Measurements from ENCODE around the gene MAN1C1.

DNA sequence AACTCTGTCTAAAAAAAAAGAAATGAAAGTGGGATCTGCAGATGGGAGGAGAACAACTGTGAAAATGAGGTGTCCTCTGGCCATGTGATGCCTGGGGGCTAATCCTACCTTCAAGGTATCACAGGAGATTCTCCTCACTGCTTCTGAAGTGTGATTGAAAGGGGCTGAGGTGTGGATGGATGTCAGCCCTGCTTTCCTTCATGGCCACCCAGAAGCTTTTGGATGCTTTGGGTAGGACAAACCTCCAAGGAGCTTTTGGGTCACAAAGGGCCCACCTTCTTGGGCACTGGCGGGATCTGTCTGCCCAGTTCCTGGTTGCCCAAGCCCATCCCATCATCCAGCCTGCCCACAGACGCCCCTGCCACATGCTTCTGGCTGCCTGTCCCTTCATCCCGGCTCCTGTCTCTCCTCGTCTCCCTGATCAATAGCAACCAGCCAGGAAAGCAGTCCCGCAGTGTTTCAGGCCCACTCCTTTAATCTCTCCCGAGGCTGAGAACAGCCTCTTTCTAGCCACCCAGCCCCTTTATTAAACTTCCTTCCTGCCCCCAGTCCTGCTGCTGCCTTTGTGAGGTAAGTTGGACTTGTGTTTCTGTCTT lies 87.2 kb downstream of the MAN1C1 start:
- TF ChIP-seq ZNF274 (IDR thresholded peaks at IDR 0.05; ENCODE audit: insufficient read depth, insufficient read length): no peak
- no peak for TF ChIP-seq POLR2A (IDR thresholded peaks at IDR 0.05; ENCODE audit: low read depth, low read length)
- no peak for TF ChIP-seq EZH2 (IDR thresholded peaks at IDR 0.05; ENCODE audit: borderline replicate concordance, control insufficient read depth, low read depth, low read length)
- no peak for TF ChIP-seq GABPA (IDR thresholded peaks at IDR 0.05; ENCODE audit: low read depth)
- TF ChIP-seq NR2C2 (IDR thresholded peaks at IDR 0.05; ENCODE audit: borderline replicate concordance, control insufficient read depth, insufficient read length, low read depth): no peak
- no peak for TF ChIP-seq POLR2AphosphoS5 (IDR thresholded peaks at IDR 0.05; ENCODE audit: low read length)
- TF ChIP-seq, protein P1, sequence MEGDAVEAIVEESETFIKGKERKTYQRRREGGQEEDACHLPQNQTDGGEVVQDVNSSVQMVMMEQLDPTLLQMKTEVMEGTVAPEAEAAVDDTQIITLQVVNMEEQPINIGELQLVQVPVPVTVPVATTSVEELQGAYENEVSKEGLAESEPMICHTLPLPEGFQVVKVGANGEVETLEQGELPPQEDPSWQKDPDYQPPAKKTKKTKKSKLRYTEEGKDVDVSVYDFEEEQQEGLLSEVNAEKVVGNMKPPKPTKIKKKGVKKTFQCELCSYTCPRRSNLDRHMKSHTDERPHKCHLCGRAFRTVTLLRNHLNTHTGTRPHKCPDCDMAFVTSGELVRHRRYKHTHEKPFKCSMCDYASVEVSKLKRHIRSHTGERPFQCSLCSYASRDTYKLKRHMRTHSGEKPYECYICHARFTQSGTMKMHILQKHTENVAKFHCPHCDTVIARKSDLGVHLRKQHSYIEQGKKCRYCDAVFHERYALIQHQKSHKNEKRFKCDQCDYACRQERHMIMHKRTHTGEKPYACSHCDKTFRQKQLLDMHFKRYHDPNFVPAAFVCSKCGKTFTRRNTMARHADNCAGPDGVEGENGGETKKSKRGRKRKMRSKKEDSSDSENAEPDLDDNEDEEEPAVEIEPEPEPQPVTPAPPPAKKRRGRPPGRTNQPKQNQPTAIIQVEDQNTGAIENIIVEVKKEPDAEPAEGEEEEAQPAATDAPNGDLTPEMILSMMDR (IDR thresholded peaks at IDR 0.05 in 2 of 3, conservative IDR thresholded peaks at IDR 0.05 in 1 of 3; ENCODE audit: control insufficient read depth in 2 of 3, extremely low read depth in 1 of 3, insufficient read depth in 1 of 3, low read depth in 3 of 3, low read length in 3 of 3): no peak
- TF ChIP-seq ZSCAN29 (IDR thresholded peaks at IDR 0.05): no peak
- no peak for TF ChIP-seq SUZ12 (IDR thresholded peaks at IDR 0.05; ENCODE audit: unreplicated experiment)
- TF ChIP-seq PAX5 (IDR thresholded peaks at IDR 0.05; ENCODE audit: borderline replicate concordance, low read depth, low read length): no peak
- no peak for TF ChIP-seq RCOR1 (conservative IDR thresholded peaks at IDR 0.05; ENCODE audit: low read depth, low read length)
- no peak for TF ChIP-seq ZBTB4 (CRISPR knock-in tag; IDR thresholded peaks at IDR 0.05)

All from GM12878 (cell line).